Measurements from ENCODE around the gene RBBP5. TPM values are rescaled to one million over a fixed set of nuclear protein-coding genes. Genes with fewer than 3 reads are reported as not detected.
"Not testable (repeated sequence)": the region's sequence is repeated elsewhere in the genome, so short reads cannot be mapped to it uniquely, and the experiment has no call there.

Gene RBBP5
- total and polyA plus RNA-seq, 4 donors: 3.8 to 15.4 (median 7.1) TPM

DNA sequence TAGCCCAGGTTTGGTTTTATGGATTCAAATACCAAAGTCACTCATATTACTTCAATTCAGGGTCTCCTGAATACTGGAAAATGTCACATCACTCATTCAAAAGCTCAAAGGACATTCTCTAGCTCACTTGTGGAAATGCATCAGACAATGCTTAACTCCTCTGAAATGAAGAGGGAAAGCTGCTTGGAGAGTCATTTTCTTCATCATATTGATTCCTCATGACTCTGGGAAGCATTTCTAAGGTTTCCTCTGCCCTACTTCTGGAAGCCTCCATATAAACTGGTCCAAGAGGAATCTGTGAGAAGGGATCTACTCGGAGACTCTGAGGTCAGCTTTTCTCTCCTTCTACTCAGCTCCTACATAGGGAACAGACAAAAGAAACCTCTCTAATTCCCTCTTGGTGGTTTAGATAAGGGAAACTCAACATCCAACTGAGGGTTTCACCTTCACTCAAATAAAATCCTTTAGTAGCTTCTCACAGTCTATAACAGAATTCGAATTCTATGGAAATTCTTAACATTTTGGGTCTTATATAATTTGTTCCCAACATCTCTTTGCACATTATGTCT lies 36.4 kb upstream of the RBBP5 start:
- DNase-seq: no peak
- Histone ChIP-seq H3K4me3 (ENCODE audit: low read length in 2 of 2) (no peak overlapping the region), H3K4me1 (ENCODE audit: control insufficient read depth in 1 of 2, insufficient read depth in 2 of 2, low read length in 2 of 2) (no peaks in the 10 kb centered on the region), H3K27me3 (ENCODE audit: control insufficient read depth in 1 of 2, insufficient read depth in 2 of 2, low read length in 1 of 2) (no peaks in the 10 kb centered on the region), H3K9me3 (ENCODE audit: control insufficient read depth, low read length) (no peaks in the 10 kb centered on the region), H3K27ac (ENCODE audit: low read depth in 1 of 2, low read length in 2 of 2) (no peak overlapping the region), H3K36me3 (ENCODE audit: control insufficient read depth in 1 of 2, insufficient read depth in 2 of 2, low read length in 1 of 2) (peaks cover 13 to 27% of the 10 kb centered on the region in 2 donors)
- 91 to 96% methylated on average over 2 of the region's 2 CpGs for WGBS, 2 donors
- intact Hi-C loops (cut with DNase I): no loop called here
- no peak for ATAC-seq (ENCODE audit: low FRiP score)

GRCh38 chr1:205155665-205156377 lies 34.0 kb upstream of the RBBP5 start:
- intact Hi-C loops (cut with DNase I); DNase-seq; ATAC-seq (ENCODE audit: low FRiP score); H3K27ac ChIP-seq (ENCODE audit: low read depth in 1 of 2, low read length in 2 of 2); H3K9me3 ChIP-seq (ENCODE audit: control insufficient read depth, low read length); H3K4me1 ChIP-seq (ENCODE audit: control insufficient read depth in 1 of 2, insufficient read depth in 2 of 2, low read length in 2 of 2); H3K27me3 ChIP-seq (ENCODE audit: control insufficient read depth in 1 of 2, insufficient read depth in 2 of 2, low read length in 1 of 2); H3K4me3 ChIP-seq (ENCODE audit: low read length in 2 of 2): not testable (repeated sequence)
- H3K36me3 ChIP-seq (ENCODE audit: control insufficient read depth in 1 of 2, insufficient read depth in 2 of 2, low read length in 1 of 2): peaks cover 8 to 20% of the 10 kb centered on the region in 2 donors
- WGBS, 2 donors: 85 to 98% methylated on average over 3 of the region's 3 CpGs

DNA sequence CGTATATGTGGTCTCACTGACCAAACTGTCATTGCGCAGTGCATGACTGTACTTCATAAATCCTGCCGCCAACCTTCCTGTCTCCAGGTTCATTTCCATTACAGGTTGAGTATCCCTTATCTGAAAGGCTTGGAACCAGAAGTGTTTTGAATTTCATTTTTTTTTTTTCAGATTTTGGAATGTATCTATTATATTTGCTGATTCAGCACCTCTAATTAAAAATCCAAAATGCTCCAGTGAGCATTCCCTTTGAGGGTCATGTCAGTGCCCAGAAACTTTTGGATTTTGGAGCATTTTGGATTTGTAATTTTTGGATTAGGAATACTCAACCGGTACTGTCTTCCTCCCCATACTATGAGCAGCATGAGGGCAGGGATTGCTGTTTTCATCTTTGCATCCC lies 30.7 kb upstream of the RBBP5 start:
- intact Hi-C loops (cut with DNase I): no loop called here
- Histone ChIP-seq H3K27me3 (ENCODE audit: control insufficient read depth in 1 of 2, insufficient read depth in 2 of 2, low read length in 1 of 2) (no peaks in the 10 kb centered on the region), H3K4me1 (ENCODE audit: control insufficient read depth in 1 of 2, insufficient read depth in 2 of 2, low read length in 2 of 2) (no peaks in the 10 kb centered on the region), H3K36me3 (ENCODE audit: control insufficient read depth in 1 of 2, insufficient read depth in 2 of 2, low read length in 1 of 2) (peaks cover 1 to 5% of the 10 kb centered on the region in 2 donors), H3K27ac (ENCODE audit: low read depth in 1 of 2, low read length in 2 of 2) (no peak overlapping the region), H3K4me3 (ENCODE audit: low read length in 2 of 2) (no peak overlapping the region), H3K9me3 (ENCODE audit: control insufficient read depth, low read length) (no peaks in the 10 kb centered on the region)
- WGBS, 2 donors: 95 to 98% methylated on average over 4 of the region's 4 CpGs
- ATAC-seq (ENCODE audit: low FRiP score): no peak
- no peak for DNase-seq

- intact Hi-C loops (cut with DNase I): no loop called here
Measured at GRCh38 chr1:205150651-205151428, 29.1 kb upstream of the RBBP5 start.

GRCh38 chr1:205147191-205147835 lies 25.5 kb upstream of the RBBP5 start:
- Histone ChIP-seq H3K27ac (ENCODE audit: low read depth in 1 of 2, low read length in 2 of 2) (no peak overlapping the region), H3K4me3 (ENCODE audit: low read length in 2 of 2) (no peak overlapping the region), H3K36me3 (ENCODE audit: control insufficient read depth in 1 of 2, insufficient read depth in 2 of 2, low read length in 1 of 2) (peaks cover 5 to 9% of the 10 kb centered on the region in 2 donors), H3K4me1 (ENCODE audit: control insufficient read depth in 1 of 2, insufficient read depth in 2 of 2, low read length in 2 of 2) (no peaks in the 10 kb centered on the region), H3K27me3 (ENCODE audit: control insufficient read depth in 1 of 2, insufficient read depth in 2 of 2, low read length in 1 of 2) (no peaks in the 10 kb centered on the region), H3K9me3 (ENCODE audit: control insufficient read depth, low read length) (no peaks in the 10 kb centered on the region)
- DNase-seq (no peak), ATAC-seq (ENCODE audit: low FRiP score) (no peak)
- WGBS, 2 donors: 70 to 76% methylated on average over 6 of the region's 6 CpGs
- intact Hi-C loops (cut with DNase I): no loop called here

More at GRCh38 chr1:205150651-205151428, 29.1 kb upstream of the RBBP5 start:
- no peak for ATAC-seq (ENCODE audit: low FRiP score)
- Histone ChIP-seq H3K27me3 (ENCODE audit: control insufficient read depth in 1 of 2, insufficient read depth in 2 of 2, low read length in 1 of 2) (no peaks in the 10 kb centered on the region), H3K27ac (ENCODE audit: low read depth in 1 of 2, low read length in 2 of 2) (no peak overlapping the region), H3K9me3 (ENCODE audit: control insufficient read depth, low read length) (no peaks in the 10 kb centered on the region), H3K4me1 (ENCODE audit: control insufficient read depth in 1 of 2, insufficient read depth in 2 of 2, low read length in 2 of 2) (no peaks in the 10 kb centered on the region), H3K36me3 (ENCODE audit: control insufficient read depth in 1 of 2, insufficient read depth in 2 of 2, low read length in 1 of 2) (peaks cover 5 to 12% of the 10 kb centered on the region in 2 donors), H3K4me3 (ENCODE audit: low read length in 2 of 2) (no peak overlapping the region)
- no peak for DNase-seq
- 67 to 92% methylated on average over 5 of the region's 5 CpGs for WGBS, 2 donors

DNA sequence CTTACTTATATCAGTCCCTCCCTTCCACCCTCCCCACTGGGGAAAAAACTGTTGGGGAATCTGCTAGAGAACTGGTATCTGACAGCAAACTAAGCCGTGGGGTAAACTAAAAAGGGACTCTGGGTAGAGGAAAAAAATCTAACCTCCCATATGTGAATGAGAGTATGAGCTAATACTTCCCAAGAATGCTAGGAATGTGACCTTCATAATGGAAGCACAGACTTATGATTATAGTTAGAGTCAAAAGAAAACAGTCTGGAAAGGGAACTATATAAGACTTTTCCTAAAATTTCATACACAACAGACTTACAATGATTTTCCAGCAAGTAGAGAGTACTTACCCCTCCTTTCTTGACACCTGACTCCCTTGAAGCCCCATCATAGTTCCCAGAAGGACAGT lies 23.0 kb upstream of the RBBP5 start:
- no peaks in the 10 kb centered on the region for H3K27me3 ChIP-seq (ENCODE audit: control insufficient read depth in 1 of 2, insufficient read depth in 2 of 2, low read length in 1 of 2)
- ATAC-seq (ENCODE audit: low FRiP score) (no peak), DNase-seq (no peak)
- WGBS, 2 donors: 4 to 8% methylated on average over 1 of the region's 1 CpG
- peak overlapping the region in 1 of 2 donors; percentile 40 for H3K27ac ChIP-seq (ENCODE audit: low read depth in 1 of 2, low read length in 2 of 2)
- intact Hi-C loops (cut with DNase I): loop anchor here (5.0 kb wide), 1 partner anchor 113 kb away; no protein-coding TSS in a partner anchor
- H3K36me3 ChIP-seq (ENCODE audit: control insufficient read depth in 1 of 2, insufficient read depth in 2 of 2, low read length in 1 of 2): peaks cover 5 to 9% of the 10 kb centered on the region in 2 donors
- no peak overlapping the region for H3K4me3 ChIP-seq (ENCODE audit: low read length in 2 of 2)
- no peaks in the 10 kb centered on the region for H3K4me1 ChIP-seq (ENCODE audit: control insufficient read depth in 1 of 2, insufficient read depth in 2 of 2, low read length in 2 of 2)
- no peaks in the 10 kb centered on the region for H3K9me3 ChIP-seq (ENCODE audit: control insufficient read depth, low read length)

DNA sequence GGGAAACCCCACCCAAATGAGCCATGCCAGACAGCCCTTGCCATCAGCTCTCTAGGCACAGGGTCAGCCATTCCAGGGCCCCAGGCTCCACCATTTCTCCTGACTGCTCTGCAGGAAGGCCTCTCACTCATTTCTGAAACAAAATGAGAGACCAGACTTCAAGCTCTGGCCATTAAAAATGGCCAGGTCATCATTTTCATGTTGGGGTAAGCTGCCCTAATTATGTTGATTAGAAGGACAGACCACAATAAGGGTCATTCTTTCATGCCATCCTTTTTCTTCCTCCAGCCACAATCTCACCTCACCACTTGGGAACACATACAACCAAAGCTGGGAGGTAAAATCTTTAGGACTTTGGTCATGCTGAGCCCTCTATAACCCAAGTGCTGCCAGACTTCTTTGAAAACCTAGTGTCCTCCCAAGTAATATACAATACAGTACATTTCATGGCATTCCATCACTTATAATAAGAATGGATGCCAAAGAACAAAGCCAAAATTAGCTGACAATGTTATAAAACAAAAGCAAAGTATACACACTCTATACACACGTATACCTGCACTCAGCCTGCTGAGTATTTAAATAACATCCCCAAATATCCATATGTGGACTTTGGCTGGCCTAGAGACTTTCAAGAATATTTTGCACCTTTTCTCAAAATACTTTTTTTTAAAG lies 22.4 kb upstream of the RBBP5 start:
- ATAC-seq (ENCODE audit: low FRiP score) (no peak), DNase-seq (no peak)
- Histone ChIP-seq H3K27me3 (ENCODE audit: control insufficient read depth in 1 of 2, insufficient read depth in 2 of 2, low read length in 1 of 2) (no peaks in the 10 kb centered on the region), H3K36me3 (ENCODE audit: control insufficient read depth in 1 of 2, insufficient read depth in 2 of 2, low read length in 1 of 2) (peaks cover 5 to 6% of the 10 kb centered on the region in 2 donors), H3K4me1 (ENCODE audit: control insufficient read depth in 1 of 2, insufficient read depth in 2 of 2, low read length in 2 of 2) (no peaks in the 10 kb centered on the region), H3K4me3 (ENCODE audit: low read length in 2 of 2) (no peak overlapping the region), H3K9me3 (ENCODE audit: control insufficient read depth, low read length) (no peaks in the 10 kb centered on the region), H3K27ac (ENCODE audit: low read depth in 1 of 2, low read length in 2 of 2) (peak overlapping the region in 1 of 2 donors; percentile 61)
- 14 to 29% methylated on average over 1 of the region's 1 CpG for WGBS, 2 donors
- intact Hi-C loops (cut with DNase I): loop anchor here (5.0 kb wide), 1 partner anchor 113 kb away; no protein-coding TSS in a partner anchor

- no peak for ATAC-seq (ENCODE audit: low FRiP score)
- no peak overlapping the region for H3K4me3 ChIP-seq (ENCODE audit: low read length in 2 of 2)
- 53 to 54% methylated on average over 2 of the region's 2 CpGs for WGBS, 2 donors
- intact Hi-C loops (cut with DNase I): loop anchor here (5.0 kb wide), 1 partner anchor 115 kb away; no protein-coding TSS in a partner anchor
- DNase-seq: no peak
- H3K27ac ChIP-seq (ENCODE audit: low read depth in 1 of 2, low read length in 2 of 2): no peak overlapping the region
- H3K36me3 ChIP-seq (ENCODE audit: control insufficient read depth in 1 of 2, insufficient read depth in 2 of 2, low read length in 1 of 2): peaks cover 0 to 5% of the 10 kb centered on the region in 2 donors
- H3K4me1 ChIP-seq (ENCODE audit: control insufficient read depth in 1 of 2, insufficient read depth in 2 of 2, low read length in 2 of 2): no peaks in the 10 kb centered on the region
- H3K9me3 ChIP-seq (ENCODE audit: control insufficient read depth, low read length): no peaks in the 10 kb centered on the region
- no peaks in the 10 kb centered on the region for H3K27me3 ChIP-seq (ENCODE audit: control insufficient read depth in 1 of 2, insufficient read depth in 2 of 2, low read length in 1 of 2)
Measured at GRCh38 chr1:205142102-205142469, 20.3 kb upstream of the RBBP5 start.
